ENCODE measurements around the gene SMIM41.

The SMIM41 gene

DNA sequence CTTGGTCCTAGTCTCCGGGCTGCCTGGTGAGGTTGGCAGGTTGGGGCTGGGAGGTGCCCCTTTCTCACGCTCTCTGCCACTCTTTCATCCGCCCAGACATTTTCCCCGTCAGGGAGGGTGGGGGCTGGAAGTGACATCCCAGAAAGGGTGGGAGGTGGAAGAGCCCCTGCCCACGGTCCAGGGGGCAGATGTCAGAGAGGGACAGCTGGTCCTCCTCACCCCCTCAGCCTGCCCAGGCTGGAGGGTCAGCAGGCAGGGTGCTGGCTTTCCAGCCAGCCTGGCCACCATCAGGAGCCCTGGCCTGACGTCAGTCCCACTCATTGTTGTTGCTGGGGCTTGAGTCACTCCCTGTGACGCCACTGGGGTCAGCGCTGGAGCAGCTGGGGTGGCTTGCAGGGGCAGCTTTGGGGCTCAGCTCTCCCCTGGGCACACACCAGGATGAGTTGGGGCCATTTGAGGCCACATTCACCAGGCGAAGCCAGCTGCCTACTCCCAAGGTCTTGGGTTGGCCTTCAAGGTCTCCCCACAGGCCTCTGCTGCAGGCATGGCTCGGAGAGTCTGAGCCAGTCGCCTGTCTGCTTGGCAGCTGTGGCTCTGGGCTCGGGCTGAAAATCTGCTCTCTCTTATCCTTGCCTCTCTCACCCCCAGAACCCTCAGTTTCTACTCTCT is 15.4 kb upstream of the SMIM41 start:
- DNase-seq (ENCODE audit: low read depth in 2 of 2) = peak; percentile 91 to 92
- TF ChIP-seq, protein P1, sequence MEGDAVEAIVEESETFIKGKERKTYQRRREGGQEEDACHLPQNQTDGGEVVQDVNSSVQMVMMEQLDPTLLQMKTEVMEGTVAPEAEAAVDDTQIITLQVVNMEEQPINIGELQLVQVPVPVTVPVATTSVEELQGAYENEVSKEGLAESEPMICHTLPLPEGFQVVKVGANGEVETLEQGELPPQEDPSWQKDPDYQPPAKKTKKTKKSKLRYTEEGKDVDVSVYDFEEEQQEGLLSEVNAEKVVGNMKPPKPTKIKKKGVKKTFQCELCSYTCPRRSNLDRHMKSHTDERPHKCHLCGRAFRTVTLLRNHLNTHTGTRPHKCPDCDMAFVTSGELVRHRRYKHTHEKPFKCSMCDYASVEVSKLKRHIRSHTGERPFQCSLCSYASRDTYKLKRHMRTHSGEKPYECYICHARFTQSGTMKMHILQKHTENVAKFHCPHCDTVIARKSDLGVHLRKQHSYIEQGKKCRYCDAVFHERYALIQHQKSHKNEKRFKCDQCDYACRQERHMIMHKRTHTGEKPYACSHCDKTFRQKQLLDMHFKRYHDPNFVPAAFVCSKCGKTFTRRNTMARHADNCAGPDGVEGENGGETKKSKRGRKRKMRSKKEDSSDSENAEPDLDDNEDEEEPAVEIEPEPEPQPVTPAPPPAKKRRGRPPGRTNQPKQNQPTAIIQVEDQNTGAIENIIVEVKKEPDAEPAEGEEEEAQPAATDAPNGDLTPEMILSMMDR (IDR thresholded peaks at IDR 0.05; ENCODE audit: low read depth, low read length) = no peak
- no peak overlapping the region for H3K4me3 ChIP-seq (replicated peaks in 1 of 2; ENCODE audit: low read depth in 2 of 2, low read length in 2 of 2)

DNA sequence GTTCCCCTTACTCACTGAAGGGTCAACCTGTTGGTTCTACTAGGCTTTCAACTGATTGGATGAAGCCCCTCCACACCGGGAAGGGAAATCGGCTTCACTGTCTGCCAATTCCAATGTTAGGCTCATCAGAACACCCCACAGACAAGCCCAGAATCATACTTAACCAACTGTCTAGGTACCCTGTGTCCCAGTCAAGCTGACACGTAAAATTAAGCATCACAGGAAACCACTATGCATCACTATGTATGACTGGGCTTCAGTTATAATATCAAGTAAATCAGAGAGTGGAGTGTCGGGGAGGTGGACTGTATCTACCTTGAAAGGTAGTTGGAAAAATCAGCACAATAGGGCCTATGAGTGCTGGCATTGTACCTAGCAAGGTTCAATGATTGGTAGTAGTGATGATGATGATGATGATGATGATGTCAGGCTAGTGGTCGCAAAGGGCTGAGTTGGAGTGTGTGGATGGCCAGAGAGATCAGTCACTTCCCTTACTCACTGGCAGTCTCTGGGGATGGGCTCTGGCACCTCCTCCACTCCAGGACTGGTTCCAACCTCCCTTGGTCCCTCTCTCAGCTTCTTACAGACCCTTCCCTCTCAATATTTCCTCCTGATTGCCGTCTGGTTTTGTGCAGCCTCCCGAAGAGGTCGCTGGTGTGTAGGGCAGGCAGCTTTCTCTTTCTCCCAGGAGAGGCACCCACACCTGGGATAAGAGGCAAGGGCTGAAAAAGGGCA is 13.0 kb upstream of the SMIM41 start:
- peak in 1 of 2 donors; percentile 60 for DNase-seq (ENCODE audit: low read depth in 2 of 2)
- H3K4me3 ChIP-seq (replicated peaks in 1 of 2; ENCODE audit: low read depth in 2 of 2, low read length in 2 of 2) = no peak overlapping the region
- TF ChIP-seq, protein P1 (IDR thresholded peaks at IDR 0.05; ENCODE audit: low read depth, low read length) = no peak

DNA sequence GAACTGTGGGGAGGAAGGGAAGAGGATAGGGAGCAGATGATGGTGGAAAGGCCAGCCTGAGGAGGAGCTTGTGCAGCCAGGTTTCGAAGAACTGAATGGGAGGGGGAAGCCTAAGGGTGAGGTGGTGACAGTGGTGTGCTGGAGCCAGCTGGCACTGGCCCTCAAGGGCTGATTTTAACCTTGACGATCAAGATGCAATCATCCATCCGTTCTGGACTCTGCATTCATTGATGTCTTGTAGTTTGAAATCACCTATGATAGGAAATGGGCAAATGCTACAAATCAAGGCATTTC is 12.5 kb upstream of the SMIM41 start:
- no peak for DNase-seq (ENCODE audit: low read depth in 2 of 2)
- TF ChIP-seq, protein P1 (IDR thresholded peaks at IDR 0.05; ENCODE audit: low read depth, low read length) = no peak

DNA sequence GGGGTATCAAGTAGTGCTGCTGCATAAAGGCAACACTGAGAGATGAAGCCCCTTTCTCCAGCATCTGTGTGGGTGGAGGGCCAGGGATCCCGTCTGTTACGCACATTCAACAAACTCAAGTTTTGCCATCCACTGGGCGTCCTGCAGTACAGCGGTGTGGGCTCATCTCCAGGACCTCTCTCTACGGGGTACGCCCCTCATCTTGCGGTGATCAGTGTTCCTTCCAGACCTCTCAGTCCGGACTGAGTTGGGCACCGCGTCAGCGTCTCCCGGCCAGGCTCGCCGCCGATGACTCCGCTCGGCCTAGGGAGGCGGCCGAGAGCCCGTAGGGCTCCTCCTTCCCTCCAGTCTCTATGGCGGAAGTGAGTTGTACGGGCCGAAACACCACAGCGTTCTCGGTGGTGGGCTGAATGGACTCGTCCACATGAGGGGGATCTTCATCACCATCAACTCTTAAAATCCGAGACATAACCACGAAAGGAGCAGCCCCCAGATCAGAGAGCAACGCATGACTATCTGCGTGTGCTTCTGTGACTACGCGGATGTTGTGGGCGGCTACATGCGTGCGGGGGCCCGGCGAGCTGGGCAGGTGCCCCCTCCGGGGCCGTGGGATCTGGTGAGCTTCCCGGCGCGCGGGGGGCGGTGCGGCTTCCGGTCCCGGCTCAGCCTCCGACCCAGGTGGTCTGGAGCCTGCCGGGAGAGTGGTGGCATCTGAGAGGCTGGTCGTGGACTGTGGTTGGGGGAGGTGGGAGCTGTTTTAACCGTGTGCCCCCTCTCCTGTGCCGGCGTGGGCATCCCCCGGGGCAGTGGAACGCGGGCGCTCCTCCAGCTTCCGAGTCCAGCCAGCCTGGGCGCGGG is 9.9 kb upstream of the SMIM41 start, which contains the start of gene ATG101:
TSS of gene ATG101 (plus strand) at position 652 of the 858 bp plus-strand sequence. CDS start 3,673 bp downstream, outside the sequence.
- TF ChIP-seq, protein P1 (IDR thresholded peaks at IDR 0.05; ENCODE audit: low read depth, low read length) = peak; percentile 56
- peak; percentile 97 for DNase-seq (ENCODE audit: low read depth in 2 of 2)
- peak within 1 kb of the TSS; percentile 93 to 98 for H3K4me3 ChIP-seq (replicated peaks in 1 of 2; ENCODE audit: low read depth in 2 of 2, low read length in 2 of 2)

More for the DNA sequence above, 12.5 kb upstream of the SMIM41 start:
- no peak overlapping the region for H3K4me3 ChIP-seq (replicated peaks in 1 of 2; ENCODE audit: low read depth in 2 of 2, low read length in 2 of 2)

DNA sequence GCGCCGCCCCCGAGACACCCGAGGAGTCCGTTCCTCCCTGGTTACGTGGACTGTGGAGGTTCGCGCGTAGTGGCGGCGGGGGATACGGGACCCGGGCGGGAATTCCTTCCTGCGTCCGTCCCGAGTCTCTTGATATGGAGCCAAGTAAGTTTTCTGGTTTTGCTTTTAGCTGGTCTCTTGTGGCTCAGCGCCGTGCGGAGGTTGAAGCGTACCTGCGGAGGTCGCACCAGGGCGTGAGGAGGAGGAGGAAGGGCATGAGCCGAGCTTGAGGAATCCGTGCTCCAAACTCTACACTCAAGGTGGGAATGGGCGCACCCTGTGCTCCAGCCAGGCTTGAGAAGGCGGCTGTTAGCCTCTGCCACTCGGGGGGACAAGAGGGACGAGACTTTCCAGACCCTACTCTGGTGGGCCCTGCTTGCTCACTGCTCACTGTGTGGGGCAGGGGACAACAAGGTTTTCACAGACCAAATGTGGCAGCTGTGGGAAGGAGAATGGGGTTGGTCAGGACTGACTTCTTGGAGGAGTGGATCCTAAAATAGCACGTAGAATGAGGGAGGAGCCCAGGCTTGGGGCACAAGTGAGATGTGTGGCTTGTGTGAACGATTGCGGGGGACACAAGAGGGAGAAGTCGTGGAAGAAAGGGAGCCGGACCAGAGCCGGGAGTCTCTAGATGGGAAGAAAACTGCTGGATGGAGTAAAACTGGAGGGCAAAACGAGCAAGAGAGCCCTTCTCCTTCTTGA is 9.1 kb upstream of the SMIM41 start:
- DNase-seq (ENCODE audit: low read depth in 2 of 2) = peak in 1 of 2 donors; percentile 30
- peak overlapping the region; percentile 93 to 98 for H3K4me3 ChIP-seq (replicated peaks in 1 of 2; ENCODE audit: low read depth in 2 of 2, low read length in 2 of 2)
- TF ChIP-seq, protein P1 (IDR thresholded peaks at IDR 0.05; ENCODE audit: low read depth, low read length) = no peak

Data from cardiac fibroblast (primary cell).